Esophagus muscularis mucosa (tissue), 3 donors: Measurements from ENCODE around the gene OTULINL.

Experiments
- POLR2A ChIP-seq: fragments of 450-650 bp; IDR thresholded peaks from one replicate; pipeline ENCODE4 v1.6.1; 2017; ENCODE audit warnings: antibody characterized with exemption, moderate library complexity, mild to moderate bottlenecking, low read depth
- POLR2AphosphoS5 ChIP-seq, 2 donors: sonication (generic); formaldehyde crosslinking; IDR thresholded peaks; one replicate each; pipeline ENCODE4 v1.6.1; 2017; ENCODE audit warnings: antibody characterized with exemption in 2 of 2
- TF ChIP-seq, protein P1 (sequence below), 3 experiments: fragments of 200-600 bp in 2 of 3; fragments of 450-650 bp in 1 of 3; sonication (generic) in 2 of 3; IDR thresholded peaks; one replicate each; pipeline ENCODE4 v1.5.1; 2017 to 2019; ENCODE audit warnings: antibody characterized with exemption in 3 of 3, mild to moderate bottlenecking in 2 of 3, moderate library complexity in 1 of 3

- TF ChIP-seq, protein P1, sequence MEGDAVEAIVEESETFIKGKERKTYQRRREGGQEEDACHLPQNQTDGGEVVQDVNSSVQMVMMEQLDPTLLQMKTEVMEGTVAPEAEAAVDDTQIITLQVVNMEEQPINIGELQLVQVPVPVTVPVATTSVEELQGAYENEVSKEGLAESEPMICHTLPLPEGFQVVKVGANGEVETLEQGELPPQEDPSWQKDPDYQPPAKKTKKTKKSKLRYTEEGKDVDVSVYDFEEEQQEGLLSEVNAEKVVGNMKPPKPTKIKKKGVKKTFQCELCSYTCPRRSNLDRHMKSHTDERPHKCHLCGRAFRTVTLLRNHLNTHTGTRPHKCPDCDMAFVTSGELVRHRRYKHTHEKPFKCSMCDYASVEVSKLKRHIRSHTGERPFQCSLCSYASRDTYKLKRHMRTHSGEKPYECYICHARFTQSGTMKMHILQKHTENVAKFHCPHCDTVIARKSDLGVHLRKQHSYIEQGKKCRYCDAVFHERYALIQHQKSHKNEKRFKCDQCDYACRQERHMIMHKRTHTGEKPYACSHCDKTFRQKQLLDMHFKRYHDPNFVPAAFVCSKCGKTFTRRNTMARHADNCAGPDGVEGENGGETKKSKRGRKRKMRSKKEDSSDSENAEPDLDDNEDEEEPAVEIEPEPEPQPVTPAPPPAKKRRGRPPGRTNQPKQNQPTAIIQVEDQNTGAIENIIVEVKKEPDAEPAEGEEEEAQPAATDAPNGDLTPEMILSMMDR (IDR thresholded peaks at IDR 0.05) = no peak
- no peak for TF ChIP-seq POLR2A
- TF ChIP-seq POLR2AphosphoS5 (IDR thresholded peaks at IDR 0.05) = no peak
Observed at GRCh38 chr5:14627270-14627669, 45.7 kb downstream of the OTULINL start.
